Measurements from ENCODE around the gene CLIP3.
A peak's percentile ranks its signal among the peaks of the same experiment; 100 is the strongest.

- TF ChIP-seq CHD2 (IDR thresholded peaks at IDR 0.05; ENCODE audit: low read length, partially characterized antibody) (no peak), CTCF (IDR thresholded peaks at IDR 0.05) (peak; percentile 77), RAD21 (conservative IDR thresholded peaks at IDR 0.05 in 1 of 2, IDR thresholded peaks at IDR 0.05 in 1 of 2) (peak; percentile 80 to 84), ZFP36 (IDR thresholded peaks at IDR 0.05; ENCODE audit: borderline replicate concordance, partially characterized antibody) (no peak), USF2 (IDR thresholded peaks at IDR 0.05) (no peak)
These were observed 27.8 kb upstream of the CLIP3 start for GRCh38 chr19:36060430-36060829.
